Spleen (tissue), 7 donors: ENCODE data around the gene TLE4.

Source experiments
- CTCF ChIP-seq, 11 experiments: fragments of 200-600 bp in 7 of 11; fragments of 450-650 bp in 4 of 11; sonication (generic) in 4 of 11; IDR thresholded peaks in 8 of 11; conservative IDR thresholded peaks in 3 of 11; 1 replicate in 7 of 11; 2 replicates in 4 of 11; pipeline versions ENCODE4 v1.4.0 to v1.8.0; 2016 to 2021; ENCODE audit warnings: antibody characterized with exemption in 11 of 11, inconsistent platforms in 4 of 11, mild to moderate bottlenecking in 1 of 11
- POLR2AphosphoS5 ChIP-seq, 3 donors: sonication (generic); formaldehyde crosslinking; IDR thresholded peaks; one replicate each; pipeline ENCODE4 v1.5.1; 2017; ENCODE audit warnings: antibody characterized with exemption in 3 of 3
- donor health status: DM: no; HTN: no; CAD: no; lungs with moderate emphysema.
- donor health status: DM: no; HTN: no; CAD: no.
- donor health status: DM: no; HTN: no; CAD: no.

- no peak for TF ChIP-seq CTCF (IDR thresholded peaks at IDR 0.05 in 8 of 11, conservative IDR thresholded peaks at IDR 0.05 in 3 of 11)
- no peak for TF ChIP-seq POLR2AphosphoS5 (IDR thresholded peaks at IDR 0.05)
Observed at GRCh38 chr9:79672236-79672635, 100.5 kb downstream of the TLE4 start.
